ENCODE results near the gene STAT3.

Gene STAT3

DNA sequence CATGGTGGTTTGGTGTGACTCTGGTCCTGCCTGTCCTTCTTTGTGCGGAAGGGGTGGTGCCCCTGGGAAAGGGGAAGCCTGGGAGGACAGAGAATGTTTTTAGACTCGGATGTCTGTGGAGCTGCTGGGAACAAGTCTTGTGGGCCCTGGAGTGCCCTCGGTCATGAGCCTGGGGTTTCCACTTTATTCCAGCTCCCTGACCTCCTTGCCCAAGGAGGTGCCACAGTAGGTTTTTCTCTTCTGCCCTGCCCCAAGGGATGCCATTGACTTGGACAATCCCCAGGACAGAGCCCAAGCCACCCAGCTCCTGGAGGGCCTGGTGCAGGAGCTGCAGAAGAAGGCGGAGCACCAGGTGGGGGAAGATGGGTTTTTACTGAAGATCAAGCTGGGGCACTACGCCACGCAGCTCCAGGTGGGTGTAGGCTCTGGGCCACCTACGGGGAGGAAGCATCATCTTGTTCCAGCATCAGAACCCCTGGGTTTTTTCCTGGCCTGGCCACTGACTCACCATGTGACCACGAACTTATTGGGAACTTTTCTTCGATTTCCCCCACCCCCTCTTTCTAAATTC is 98.5 kb downstream of the STAT3 start:
- DNase-seq: no peak

DNA sequence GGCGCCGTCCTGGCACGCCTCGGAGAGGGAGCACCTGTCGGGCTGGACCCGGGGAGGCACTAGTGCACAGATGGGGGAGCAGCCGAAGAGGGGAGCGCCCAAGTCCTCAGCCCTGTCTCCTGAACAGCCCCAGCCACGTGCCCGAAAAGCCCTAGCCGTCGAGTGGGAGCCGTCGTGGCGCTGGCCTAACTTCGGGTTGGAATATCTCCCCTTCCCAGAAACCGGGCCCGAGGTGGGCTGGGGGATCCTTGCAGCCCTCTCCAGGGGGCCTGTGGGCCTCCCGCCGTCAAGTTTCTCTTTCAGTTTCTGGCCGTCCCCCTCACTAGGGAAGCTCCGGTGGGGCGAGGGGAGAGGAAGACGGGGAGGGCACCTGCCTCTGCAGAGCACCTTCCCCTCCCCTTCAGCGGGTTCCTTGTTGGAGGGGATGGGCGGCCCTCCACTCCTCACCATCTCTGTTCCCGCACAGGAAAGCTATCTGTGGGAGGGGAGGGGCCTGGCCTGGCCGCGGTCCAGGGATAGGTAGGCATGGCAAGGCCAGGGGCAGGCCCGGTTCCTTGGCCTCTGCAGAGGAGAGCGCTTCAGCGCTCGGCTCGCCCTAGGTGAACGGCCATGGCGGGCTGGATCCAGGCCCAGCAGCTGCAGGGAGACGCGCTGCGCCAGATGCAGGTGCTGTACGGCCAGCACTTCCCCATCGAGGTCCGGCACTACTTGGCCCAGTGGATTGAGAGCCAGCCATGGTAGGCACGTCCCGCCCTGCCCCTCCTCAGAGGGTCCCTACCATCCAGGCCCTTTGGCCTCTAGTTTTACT is 99.2 kb downstream of the STAT3 start:
- DNase-seq: no peak

DNA sequence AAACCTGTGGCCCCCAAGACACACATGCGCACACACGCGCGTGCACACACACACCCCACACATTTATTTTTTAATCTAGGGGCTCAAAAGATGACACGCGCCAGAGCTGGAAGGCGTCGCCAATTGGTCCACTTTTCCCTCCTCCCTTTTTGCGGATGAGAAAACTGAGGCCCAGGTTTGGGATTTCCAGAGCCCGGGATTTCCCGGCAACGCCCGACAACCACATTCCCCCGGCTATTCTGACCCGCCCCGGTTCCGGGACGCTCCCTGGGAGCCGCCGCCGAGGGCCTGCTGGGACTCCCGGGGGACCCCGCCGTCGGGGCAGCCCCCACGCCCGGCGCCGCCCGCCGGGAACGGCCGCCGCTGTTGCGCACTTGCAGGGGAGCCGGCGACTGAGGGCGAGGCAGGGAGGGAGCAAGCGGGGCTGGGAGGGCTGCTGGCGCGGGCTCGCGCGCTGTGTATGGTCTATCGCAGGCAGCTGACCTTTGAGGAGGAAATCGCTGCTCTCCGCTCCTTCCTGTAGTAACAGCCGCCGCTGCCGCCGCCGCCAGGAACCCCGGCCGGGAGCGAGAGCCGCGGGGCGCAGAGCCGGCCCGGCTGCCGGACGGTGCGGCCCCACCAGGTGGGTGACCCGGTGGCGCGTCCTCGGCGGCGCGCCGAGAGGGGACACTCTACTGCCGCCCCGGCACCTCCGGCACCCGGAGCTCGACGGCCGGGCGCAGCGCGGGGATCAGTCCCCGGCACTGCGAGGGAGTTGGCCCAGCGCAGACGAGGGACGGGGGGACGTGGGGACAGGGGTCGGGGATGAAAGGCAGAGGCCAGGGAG is 100.1 kb downstream of the STAT3 start, which contains the start of gene STAT5A:
Gene STAT5A, plus strand, starts transcription at position 522 of the 826 bp plus-strand sequence. CDS start 914 bp downstream, outside the sequence.
- DNase-seq: peak; percentile 29

DNA sequence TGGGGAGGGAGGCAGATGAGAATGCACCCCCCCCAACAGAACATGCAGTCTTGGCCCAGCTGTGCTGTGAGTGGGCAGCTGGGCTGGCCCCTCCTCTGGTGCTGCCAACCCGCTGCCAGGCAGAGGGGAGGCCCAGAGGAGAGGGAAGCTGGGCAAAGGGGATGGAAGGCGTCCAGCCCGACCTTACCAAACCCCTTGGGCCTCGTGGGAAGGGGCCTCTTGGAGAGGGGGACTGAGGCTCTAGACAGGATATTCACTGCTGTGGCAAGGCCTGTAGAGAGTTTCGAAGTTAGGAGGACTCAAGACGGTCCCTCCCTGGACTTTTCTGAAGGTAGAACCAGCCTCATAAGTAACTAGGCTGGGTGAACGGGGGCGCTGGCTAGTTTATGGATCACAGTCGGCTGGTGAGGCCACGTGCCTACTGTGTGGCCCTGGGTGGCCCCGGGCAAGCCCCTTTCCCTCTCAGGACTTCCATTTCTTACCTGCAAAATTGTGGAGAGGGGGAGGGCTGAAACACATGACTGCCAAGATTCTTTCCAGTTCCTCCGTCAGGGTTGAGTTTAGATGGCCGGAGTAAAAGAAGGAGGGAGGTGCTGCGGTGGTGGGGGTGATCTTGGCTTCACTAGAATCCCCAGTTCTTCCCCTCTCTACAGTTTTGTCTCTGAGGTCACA is 100.8 kb downstream of the STAT3 start:
- no peak for DNase-seq

DNA sequence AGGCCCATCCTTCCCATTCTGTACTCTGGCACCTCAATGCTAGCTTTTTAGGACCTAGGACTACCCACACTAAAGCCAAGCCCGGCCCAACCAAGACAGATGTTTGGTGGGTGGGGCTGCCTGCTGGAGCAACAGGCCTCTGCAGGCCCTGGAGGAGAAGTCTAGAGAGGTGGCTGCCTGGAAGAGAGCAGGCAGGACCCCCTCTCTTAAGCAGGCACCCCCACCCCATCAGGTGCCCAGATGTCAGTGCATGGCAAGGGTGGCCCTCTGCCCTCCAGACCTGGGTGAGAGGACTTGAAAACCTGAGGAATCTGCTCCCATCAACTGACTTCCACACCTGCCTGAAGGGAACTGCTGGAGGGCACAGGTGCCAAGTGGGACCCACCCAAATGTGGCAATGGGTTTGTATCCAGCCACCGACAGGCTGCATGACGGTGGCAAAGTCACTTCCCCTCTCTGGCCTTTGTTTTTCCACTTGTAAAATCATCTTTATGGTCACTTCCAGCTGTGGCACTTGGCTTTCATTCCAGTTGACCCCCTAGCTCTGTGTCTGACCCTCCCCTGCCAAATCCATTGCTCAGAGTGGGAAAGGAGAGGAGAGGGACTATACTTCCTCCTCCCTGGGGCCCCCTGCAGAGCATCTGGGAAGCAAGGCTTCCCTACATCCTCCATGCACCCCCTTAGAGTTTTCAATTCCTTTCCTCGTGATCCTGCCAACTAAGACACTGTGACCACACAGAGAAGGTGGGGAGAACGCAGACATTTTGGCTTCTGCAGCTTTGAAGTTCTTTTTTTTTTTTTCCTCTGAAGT is 101.6 kb downstream of the STAT3 start:
- no peak for DNase-seq

DNA sequence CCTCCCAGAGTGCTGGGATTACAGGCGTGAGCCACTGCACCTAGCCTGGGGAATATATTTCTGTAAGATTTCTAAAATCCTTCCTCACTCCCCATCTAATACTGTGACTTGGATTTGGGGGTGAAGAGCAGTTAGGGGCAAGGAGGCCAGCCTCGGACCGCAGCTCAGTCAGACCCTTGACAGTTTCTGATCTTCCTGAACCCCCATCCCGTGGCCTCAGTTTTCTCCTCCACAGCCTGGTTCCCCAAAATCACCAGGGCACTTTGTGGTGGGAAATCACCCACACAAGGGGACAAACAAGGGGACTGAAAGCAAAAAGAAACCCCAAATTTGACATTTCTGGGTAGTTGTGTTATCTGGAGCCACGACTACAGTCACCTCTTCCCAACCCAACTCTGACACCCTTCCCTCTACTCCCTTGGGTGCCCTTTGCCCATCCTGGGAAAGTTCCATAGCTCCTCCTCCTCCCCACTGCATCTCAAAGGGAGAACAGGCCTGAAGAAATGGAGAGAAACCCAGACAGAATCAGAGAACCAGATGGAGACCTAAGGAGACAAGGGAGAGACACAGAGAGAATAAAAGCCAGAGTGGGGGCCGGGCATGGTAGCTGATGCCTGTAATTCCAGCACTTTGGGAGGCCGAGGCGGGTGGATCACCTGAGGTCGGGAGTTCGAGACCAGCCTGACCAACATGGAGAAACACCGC is 102.7 kb downstream of the STAT3 start:
- no peak for DNase-seq

DNA sequence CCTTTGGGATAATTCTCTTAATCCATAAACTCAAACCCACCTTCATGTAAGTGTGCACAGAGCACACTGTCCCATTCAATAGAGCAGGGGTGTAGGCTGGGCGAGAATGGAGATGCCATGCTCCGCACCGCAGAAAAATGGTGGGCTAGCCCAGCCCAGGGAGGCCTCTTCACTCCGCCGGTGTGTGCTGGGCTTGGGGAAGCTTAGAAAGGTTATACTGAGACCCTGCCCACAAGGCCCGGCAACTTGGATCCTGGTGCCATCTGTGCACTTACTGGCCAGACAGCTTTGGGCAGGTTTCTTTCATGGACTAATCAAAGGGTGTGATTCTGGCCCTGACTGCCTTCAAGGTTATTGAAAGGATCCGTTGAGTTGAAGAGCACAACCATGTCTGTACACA is 103.7 kb downstream of the STAT3 start:
- DNase-seq: no peak

DNA sequence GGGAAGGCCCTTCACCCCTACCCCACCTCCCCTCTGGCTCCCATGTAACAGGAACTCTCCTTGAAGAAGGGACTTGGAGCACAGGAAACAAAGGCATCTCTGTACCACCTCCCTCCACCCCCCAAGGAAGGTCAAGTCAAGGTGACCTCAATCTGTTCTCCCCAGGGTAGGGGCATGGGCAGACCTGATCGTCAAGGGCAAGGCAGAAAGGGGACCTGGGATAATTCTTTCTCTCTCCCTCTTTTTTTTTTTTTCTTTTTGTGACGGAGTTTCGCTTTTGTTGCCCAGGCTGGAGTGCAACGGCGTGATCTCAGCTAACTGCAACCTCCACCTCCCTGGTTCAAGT is 104.2 kb downstream of the STAT3 start:
- no peak for DNase-seq

DNA sequence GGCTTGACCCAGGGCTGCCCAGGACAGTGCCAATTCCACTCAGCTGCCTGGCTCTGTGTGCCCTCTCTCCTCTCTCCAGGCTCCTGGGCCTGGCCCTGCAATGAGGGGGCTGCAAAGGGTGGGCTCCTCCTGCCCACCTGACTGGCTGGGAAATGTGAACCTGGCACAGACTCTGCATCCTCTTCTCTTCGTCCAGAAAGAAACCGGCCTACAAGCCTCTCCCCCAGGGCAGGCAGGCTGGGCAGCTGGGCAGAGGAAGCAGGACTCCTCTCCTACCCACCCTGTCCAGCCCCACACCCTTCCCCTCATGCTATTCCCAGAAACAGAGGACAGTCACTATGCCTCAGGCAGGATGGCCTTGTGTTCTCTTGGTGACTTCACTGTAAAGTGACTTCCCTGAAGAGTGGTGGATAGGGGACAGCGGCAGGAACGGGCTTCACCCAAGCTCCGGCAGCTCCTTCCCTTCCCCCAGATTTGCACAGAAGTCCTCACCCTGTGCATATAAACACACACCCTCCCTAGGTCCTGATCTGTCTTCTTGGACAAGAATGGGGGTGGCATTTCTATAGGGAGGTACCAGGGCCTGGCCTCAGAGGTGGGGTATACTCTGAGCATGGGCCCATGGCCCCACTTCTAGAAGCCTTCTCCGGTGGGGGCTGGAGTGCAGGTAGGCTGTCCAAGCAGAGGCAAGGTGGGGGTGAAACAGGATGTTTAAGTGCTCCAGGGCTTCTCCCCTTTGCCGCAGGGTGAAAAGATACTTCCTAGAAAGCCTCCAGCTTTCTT is 104.8 kb downstream of the STAT3 start:
- no peak for DNase-seq

DNA sequence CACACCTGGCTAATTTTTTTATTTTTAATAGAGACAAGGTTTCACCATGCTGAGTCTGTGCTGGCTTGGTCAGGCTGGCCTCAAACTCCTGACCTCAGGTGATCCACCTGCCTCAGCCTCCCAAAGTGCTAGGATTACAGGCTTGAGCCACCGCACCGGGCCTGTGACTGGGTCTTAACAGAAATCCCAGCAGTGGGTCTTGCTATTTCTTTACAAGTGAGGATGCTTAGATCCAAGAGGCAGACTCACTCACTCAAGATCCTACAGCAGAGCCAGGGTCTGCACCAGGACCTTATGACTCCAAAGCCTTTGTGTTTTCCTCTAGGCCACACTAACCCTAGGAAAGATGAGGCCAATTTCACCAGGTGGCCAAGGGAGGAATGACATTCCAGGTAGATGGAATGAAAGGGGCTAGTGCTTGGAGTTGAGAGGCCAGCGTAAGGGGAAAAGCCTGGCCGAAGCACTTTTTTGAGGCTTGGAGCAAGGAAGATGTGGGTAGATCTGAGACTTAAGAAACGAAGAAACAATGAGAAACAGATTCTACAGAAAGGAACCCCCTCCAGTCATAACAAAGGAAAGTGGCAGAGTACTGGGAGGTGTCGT is 105.7 kb downstream of the STAT3 start:
- no peak for DNase-seq

DNA sequence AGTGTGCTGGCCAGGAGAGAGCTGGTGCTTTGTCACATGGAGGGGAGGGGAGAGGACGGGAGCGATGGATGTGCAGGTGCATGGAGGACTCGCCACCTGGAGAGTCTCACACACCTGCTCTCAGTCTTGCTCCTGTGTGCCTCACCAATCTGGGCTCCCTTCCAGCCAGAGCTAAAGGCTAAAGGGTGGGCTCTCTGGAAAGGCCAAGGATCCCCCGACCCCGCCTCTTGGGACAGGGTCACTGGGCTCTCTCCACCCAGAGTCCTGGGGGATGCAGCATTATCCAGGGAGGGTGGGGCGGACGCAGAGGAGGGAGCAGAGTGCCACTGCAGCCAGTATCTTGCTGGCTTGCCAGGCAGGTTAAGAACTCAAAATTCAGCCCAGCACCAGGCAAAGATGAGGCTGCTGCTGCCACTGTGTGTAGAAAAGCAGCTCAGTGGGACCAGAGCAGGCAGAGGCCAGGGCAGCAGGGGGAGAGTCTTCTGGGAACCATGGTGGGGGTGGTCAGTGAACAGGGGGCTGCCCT is 106.6 kb downstream of the STAT3 start:
- DNase-seq: peak; percentile 67

DNA sequence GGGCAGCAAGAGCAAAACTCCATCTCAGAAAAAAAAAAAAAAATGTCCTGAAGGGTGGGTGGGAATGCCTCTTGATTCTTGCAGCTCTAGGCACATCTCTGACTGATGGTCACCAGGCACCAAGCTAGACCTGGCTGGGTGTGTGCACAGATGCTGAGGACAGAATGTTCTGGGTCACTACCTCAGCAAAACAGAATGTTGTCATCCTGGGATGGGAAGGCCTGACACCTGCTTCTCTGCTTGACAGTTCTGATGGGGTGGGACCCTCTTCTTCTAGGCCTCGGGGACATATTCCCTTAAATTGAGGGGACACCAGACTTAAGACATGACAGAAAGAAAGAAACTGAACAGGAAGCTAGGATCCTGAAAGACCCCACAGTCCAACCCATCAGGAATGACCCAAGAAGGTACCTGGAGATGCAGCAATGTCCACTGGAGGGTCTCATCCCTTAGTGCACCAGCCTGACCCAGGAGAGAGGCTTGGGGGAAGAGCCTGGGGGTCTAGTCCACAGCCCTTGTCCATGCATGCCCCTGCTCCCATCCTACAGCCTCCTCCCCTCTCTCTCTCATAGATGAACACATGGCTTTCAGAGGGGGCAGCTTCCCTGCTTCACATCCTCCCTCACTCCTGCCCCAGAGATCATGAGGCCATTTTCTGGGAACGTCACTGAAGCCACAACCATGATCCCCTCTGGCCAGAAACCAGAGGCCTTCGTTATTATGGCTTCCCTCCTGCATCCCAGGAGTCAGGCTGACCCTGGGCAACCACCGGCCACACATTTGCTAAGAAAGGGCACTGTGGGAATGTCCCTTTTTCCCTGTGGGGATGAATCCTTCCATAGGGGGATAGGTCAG is 108.2 kb downstream of the STAT3 start:
- DNase-seq: no peak

DNA sequence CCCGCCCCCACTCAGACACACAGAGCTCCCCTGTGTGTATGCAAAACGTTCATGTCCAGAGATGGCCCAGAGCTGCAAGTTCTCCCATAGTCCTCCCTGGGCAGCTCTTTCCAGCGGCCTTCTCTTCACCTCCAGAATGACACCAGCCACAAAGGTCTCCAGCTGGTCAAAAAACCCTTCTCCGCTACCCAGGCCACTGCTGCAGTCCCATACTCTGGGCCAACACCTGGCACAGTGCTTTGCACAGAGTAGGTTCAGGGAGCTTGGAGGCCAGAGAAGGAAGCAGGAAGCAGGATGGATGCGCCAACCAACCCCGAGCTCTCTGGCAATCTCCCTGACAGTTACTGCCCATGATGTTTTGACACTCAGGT is 110.9 kb downstream of the STAT3 start:
- DNase-seq: no peak

DNA sequence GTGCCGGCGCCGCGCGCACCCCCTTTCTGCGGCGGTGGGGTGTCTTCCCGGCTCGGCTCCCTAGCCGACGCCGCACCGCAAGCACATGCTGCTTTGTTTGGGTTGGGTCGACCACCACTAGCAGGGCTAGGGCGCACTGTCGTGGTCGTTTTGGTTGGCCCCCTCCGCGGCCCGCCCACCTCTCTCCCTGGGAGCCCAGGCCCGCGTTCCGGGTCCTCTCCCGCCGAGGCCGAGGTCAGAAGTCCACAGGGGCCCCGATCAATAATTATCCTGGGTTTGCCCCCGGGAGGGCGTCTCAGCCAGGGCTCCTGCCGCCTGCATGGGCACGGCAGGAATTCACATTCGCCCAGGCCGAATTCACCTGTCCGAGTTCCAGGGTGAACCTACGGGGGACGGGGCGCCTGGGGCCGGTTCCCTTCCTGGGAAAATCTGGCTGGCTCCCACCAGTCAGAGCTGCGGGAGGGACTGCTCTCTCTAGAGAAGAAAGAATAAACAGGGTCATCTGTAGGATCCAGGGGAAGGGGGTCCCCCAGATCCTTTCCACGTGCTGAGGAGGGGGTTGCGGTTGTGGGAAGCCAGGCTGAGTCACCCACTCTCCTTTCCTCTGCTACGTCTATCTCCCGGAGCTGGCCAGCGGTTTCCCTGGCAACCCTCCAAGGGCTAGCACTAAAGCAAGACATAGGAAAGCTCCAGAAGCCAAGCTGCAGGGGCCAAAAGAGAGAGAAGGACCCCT is 111.5 kb downstream of the STAT3 start:
- no peak for DNase-seq

DNA sequence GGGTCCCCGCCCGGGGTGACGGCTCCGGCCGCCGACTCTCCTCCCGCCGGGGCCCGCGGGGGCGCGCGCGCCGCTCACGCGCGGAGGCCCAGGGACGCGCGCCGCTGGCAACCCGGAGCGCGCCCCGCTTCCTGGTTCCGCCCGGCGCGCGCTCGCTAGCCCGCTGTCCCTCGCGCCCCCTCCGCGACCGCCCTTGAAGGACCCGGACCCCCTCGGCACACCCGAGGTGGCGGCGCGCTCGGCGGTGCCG is 112.0 kb downstream of the STAT3 start, which contains the start of gene STAT5B:
Gene STAT5B, minus strand, starts transcription at position 33 of the 250 bp plus-strand sequence. CDS start 44,264 bp downstream, outside the sequence.
- no peak for DNase-seq

DNA sequence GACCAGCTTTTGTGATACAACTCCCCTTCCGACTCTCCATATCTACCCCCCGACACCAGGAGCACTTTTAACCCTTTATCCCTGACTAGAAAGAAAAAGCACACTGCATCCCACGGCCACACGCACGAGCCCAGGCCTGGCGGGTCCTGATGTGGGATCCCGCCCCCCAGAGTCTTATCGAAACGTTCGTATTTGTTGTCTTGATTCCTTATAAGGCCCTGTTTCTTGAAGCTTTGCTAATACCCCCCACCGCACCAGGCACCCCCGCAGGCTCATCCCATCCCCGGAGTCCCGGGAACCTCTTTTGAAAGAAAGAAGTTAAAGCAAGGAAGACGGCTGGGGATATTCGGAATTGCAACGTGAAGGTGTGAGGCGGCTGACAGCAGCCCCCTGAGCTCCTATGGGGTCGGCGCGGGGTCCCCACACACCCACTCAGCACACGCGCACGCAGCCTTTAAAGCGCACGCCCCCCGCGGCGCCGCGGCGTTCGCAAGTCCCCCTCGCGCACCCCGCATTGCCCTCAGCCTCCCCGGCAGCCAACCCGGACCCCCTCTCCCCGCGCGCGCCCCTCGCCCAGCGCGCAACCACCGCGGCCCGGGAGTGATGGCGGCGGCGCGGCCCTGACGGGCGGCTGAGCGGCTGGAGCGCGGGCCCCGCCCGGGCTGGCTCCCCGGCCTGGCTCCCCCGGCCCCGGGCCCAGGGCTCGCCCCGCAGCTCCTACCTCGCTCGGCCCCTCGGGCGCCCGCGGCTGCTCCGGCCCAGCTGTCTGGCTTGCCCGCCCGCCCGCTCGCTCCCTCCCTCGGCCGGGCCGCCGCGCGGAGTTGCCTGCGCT is 112.5 kb downstream of the STAT3 start:
- DNase-seq: no peak

DNA sequence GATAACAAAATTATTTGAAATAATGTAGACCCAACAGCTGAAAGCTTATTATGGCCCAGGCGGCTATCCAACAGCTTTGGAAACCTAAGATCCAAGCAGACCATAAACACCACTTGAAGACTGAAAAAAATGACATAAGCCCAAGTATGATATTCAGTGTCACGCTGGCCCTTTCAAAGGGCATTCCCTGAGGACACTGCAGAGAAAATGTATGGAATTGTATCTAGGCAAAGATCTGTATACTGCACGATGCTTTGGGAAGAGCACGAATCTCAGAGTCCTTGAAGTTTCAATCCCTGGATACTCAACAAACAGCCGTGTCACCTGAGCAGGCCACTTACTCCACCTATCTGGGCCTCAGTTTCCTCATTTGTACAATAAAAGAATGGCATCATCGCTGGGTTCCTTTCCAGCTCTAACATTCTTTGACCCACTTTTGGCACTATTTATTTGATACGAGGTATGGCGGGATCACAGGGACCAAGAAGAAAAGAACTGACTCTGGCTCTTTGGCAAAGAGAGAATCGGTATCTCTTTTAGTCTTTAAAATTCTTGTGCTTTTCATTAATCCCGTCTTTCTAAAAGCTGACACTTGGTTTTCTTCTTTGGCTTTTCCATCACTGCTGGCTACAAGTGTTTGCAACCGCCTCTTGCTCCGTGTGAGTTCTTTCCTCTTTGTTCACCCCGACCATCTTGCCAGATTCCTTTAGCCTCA is 113.3 kb downstream of the STAT3 start:
- DNase-seq: no peak
